HCT116 (cell line): ENCODE results near the gene ZNF18. TPM values are rescaled to one million over a fixed set of nuclear protein-coding genes. Genes with fewer than 3 reads are reported as not detected.

Source experiments
- ATAC-seq: fragments of 200-7000 bp; cut with Tn5 transposase; 2 replicates; pipeline ENCODE4 v1.9.1; 2020; ENCODE audit warnings: mild to moderate bottlenecking, moderate library complexity
- BruUV-seq: library from RNA; stranded (reverse); fragments of 400-500 nt; replicated peaks from 2 replicates; lab custom pipeline; 2021; lab: Mats Ljungman, UMichigan
- CTCF ChIA-PET: fragments of 300-600 bp; sonication (Branson Sonifier 250); formaldehyde crosslinking; loops from one replicate; lab custom pipeline; 2021; ENCODE audit warnings: antibody characterized with exemption; lab: Charles Lee
- POLR2A ChIA-PET: fragments of 300-600, 350-600 bp; sonication (Branson Sonifier 250); formaldehyde crosslinking; loops from one replicate; lab custom pipeline; 2021; ENCODE audit warnings: antibody characterized with exemption; lab: Charles Lee
- RAD21 ChIA-PET, 2 experiments: fragments of 300-600 bp; sonication (Branson Sonifier 250); formaldehyde crosslinking; loops; one replicate each; lab custom pipeline; 2023; ENCODE audit warnings: low total read pairs in 2 of 2; ENCODE audit not compliant: uncharacterized antibody in 2 of 2, unreplicated experiment in 2 of 2, low non-redundant PET in 1 of 2; lab: Charles Lee
- DNase-seq: peaks from one replicate; pipeline ENCODE4 v3.0.0-alpha.2; 2010; ENCODE audit warnings: low read depth, low spot score
- H2AFZ ChIP-seq: fragments of 200-600 bp; shearing (Covaris generic), sonication (generic); 2 replicates; pipeline ENCODE4 v1.6.1; 2017; ENCODE audit warnings: low read depth, mixed run types, mixed read lengths, antibody characterized with exemption, low read length; ENCODE audit not compliant: poor library complexity, severe bottlenecking
- H3K27ac ChIP-seq: 2 replicates; pipeline ENCODE4 v1.5.1; 2012; ENCODE audit warnings: low read depth, low read length
- H3K27me3 ChIP-seq: fragments of 200-600 bp; sonication (generic); 2 replicates; pipeline ENCODE4 v1.6.1; 2016; ENCODE audit warnings: mixed run types, low read length, mixed read lengths; ENCODE audit not compliant: insufficient read depth
- H3K36me3 ChIP-seq, 2 experiments: fragments of 200-500 bp in 1 of 2; fragments of 200-600 bp in 1 of 2; sonication (Bioruptor generic) in 1 of 2; sonication (generic) in 1 of 2; 2 replicates each; pipeline versions ENCODE4 v1.5.1 to v1.6.1; 2014 to 2016; ENCODE audit warnings: low read length in 2 of 2, inconsistent platforms in 1 of 2, mixed read lengths in 1 of 2, mixed run types in 1 of 2; ENCODE audit not compliant: insufficient read depth in 2 of 2, control insufficient read depth in 1 of 2
- H3K4me1 ChIP-seq, 2 experiments: fragments of 200-600 bp in 1 of 2; sonication (generic) in 1 of 2; 2 replicates each; pipeline versions ENCODE4 v1.5.1 to v1.6.1; 2012 to 2017; ENCODE audit warnings: low read length in 2 of 2, inconsistent platforms in 1 of 2, mild to moderate bottlenecking in 1 of 2, mixed read lengths in 1 of 2, mixed run types in 1 of 2, moderate library complexity in 1 of 2; ENCODE audit not compliant: insufficient read depth in 2 of 2, control insufficient read depth in 1 of 2
- H3K4me2 ChIP-seq: fragments of 200-600 bp; sonication (generic); 2 replicates; pipeline ENCODE4 v1.6.1; 2017; ENCODE audit warnings: mixed run types, low read length, mixed read lengths
- H3K4me3 ChIP-seq, 2 experiments: fragments of 200-600 bp in 1 of 2; sonication (generic) in 1 of 2; replicated peaks in 1 of 2; 2 replicates each; pipeline ENCODE4 v1.5.1; 2011 to 2016; ENCODE audit warnings: low read length in 2 of 2, control low read depth in 1 of 2, low read depth in 1 of 2, mild to moderate bottlenecking in 1 of 2, mixed read lengths in 1 of 2, mixed run types in 1 of 2
- H3K79me2 ChIP-seq: fragments of 200-600 bp; sonication (generic); 2 replicates; pipeline ENCODE4 v1.6.1; 2017; ENCODE audit warnings: mild to moderate bottlenecking, mixed run types, low read length, moderate library complexity, mixed read lengths; ENCODE audit not compliant: insufficient read depth
- H3K9ac ChIP-seq: fragments of 200-600 bp; sonication (generic); 2 replicates; pipeline ENCODE4 v1.6.1; 2016; ENCODE audit warnings: low read length, mixed read lengths
- H3K9me2 ChIP-seq: fragments of 200-600 bp; sonication (generic), shearing (Covaris generic); 2 replicates; pipeline ENCODE4 v1.6.1; 2017; ENCODE audit warnings: mixed run types, mild to moderate bottlenecking, moderate library complexity; ENCODE audit not compliant: insufficient read depth
- H3K9me3 ChIP-seq, 2 experiments: fragments of 200-500 bp in 1 of 2; fragments of 200-600 bp in 1 of 2; sonication (Bioruptor generic) in 1 of 2; sonication (generic) in 1 of 2; 2 replicates each; pipeline ENCODE4 v1.6.1; 2014 to 2017; ENCODE audit warnings: low read length in 2 of 2, mixed read lengths in 2 of 2, inconsistent platforms in 1 of 2, low read depth in 1 of 2, mild to moderate bottlenecking in 1 of 2, mixed run types in 1 of 2, moderate library complexity in 1 of 2; ENCODE audit not compliant: control insufficient read depth in 1 of 2, insufficient read depth in 1 of 2
- H4K20me1 ChIP-seq: fragments of 200-600 bp; sonication (generic), shearing (Covaris generic); 2 replicates; pipeline ENCODE4 v1.6.1; 2017; ENCODE audit warnings: mixed run types, mild to moderate bottlenecking, moderate library complexity; ENCODE audit not compliant: insufficient read depth
- CBX3 ChIP-seq: IDR thresholded peaks from 2 replicates; pipeline ENCODE4 v1.6.1; 2012; ENCODE audit warnings: low read depth
- CTCF ChIP-seq, 3 experiments: fragments of 200-600 bp in 1 of 3; sonication (generic) in 1 of 3; IDR thresholded peaks in 2 of 3; conservative IDR thresholded peaks in 1 of 3; 2 replicates each; pipeline ENCODE4 v1.5.1; 2012 to 2017; ENCODE audit warnings: low read depth in 2 of 3, low read length in 2 of 3, antibody characterized with exemption in 1 of 3, borderline replicate concordance in 1 of 3, control low read depth in 1 of 3, mild to moderate bottlenecking in 1 of 3, mixed read lengths in 1 of 3, mixed run types in 1 of 3, moderate library complexity in 1 of 3; ENCODE audit not compliant: insufficient read depth in 1 of 3
- EGR1 ChIP-seq: IDR thresholded peaks from 2 replicates; pipeline ENCODE4 v1.6.1; 2012; ENCODE audit warnings: low read depth
- EZH2phosphoT487 ChIP-seq: fragments of 200-600 bp; IDR thresholded peaks from 2 replicates; pipeline ENCODE4 v1.6.1; 2018; ENCODE audit warnings: antibody characterized with exemption, borderline replicate concordance
- JUND ChIP-seq: IDR thresholded peaks from 2 replicates; pipeline ENCODE4 v1.6.1; 2012
- MAX ChIP-seq: IDR thresholded peaks from 2 replicates; pipeline ENCODE4 v1.6.1; 2012
- RAD21 ChIP-seq: IDR thresholded peaks from 2 replicates; pipeline ENCODE4 v1.6.1; 2012; ENCODE audit warnings: low read depth, mild to moderate bottlenecking
- TCF7L2 ChIP-seq: IDR thresholded peaks from 2 replicates; pipeline ENCODE4 v1.7.0; 2011; ENCODE audit warnings: borderline replicate concordance, inconsistent platforms; ENCODE audit not compliant: insufficient read depth, insufficient read length; ENCODE audit errors: extremely low read depth
- YY1 ChIP-seq: IDR thresholded peaks from 2 replicates; pipeline ENCODE4 v1.6.1; 2011; ENCODE audit warnings: low read length, low read depth, moderate library complexity, mild to moderate bottlenecking; ENCODE audit not compliant: insufficient replicate concordance; ENCODE audit errors: extremely low read depth
- ZFX ChIP-seq: fragments of 450-650 bp; IDR thresholded peaks from 2 replicates; pipeline ENCODE4 v1.6.1; 2017
- intact Hi-C: fragments of 100-400 bp; cut with micrococcal nuclease; formaldehyde crosslinking; loops from 2 replicates; pipeline ENCODE4 v1.10.0; 2022
- total RNA-seq: library from RNA; stranded (reverse); gene quantifications from one replicate; pipeline ENCODE4 v1.2.1, GENCODE V29; 2021; ENCODE audit not compliant: unreplicated experiment

ZNF18 gene
- total RNA-seq, 1 experiment from 2014 or later, result 6.2 TPM

DNA sequence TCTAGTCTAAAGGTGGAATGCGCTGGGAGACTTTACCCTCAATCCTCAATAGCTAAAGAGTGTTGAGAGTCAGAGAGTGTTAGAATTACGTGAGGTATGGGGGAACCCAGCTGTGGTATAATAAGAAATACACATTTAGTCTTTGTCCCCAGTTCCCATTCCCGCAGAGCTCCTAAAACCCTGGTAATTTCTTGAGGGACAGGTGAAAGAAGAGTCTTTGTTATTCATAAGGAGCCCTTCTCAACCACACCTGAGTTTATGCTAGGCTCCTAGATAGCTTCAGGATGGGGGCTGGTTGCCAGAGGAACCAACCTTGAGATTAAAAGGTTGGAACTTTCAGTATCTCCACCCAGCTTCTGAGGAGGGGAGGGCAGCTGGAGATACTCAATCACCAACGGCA is 5.8 kb downstream of the ZNF18 start:
- no peaks in the 10 kb centered on the region for H3K4me1 ChIP-seq
- no peaks in the 10 kb centered on the region for H3K27me3 ChIP-seq
- H3K79me2 ChIP-seq, result peaks cover 3% of the 10 kb centered on the region; the same call in 1 of the 2 replicates
- no peaks in the 10 kb centered on the region for H3K9me2 ChIP-seq
- ATAC-seq (no peak), DNase-seq (no peak)
- POLR2A ChIA-PET, result no interaction called here
- H2AFZ ChIP-seq, result no peak overlapping the region
- RAD21 ChIA-PET, result no interaction called here
- no peak overlapping the region for H3K27ac ChIP-seq
- no TSS peak for BruUV-seq
- intact Hi-C loops, result no loop called here
- no peak overlapping the region for H3K4me2 ChIP-seq
- peaks cover 3 to 7% of the 10 kb centered on the region in 2 experiments; a peak in 2 of 4 replicates for H3K36me3 ChIP-seq
- TF ChIP-seq RAD21 (no peak), EGR1 (no peak), JUND (no peak), CTCF (IDR thresholded peaks at IDR 0.05 in 2 of 3, conservative IDR thresholded peaks at IDR 0.05 in 1 of 3; ENCODE audit: borderline replicate concordance in 1 of 3, insufficient read depth in 1 of 3, low read depth in 2 of 3, low read length in 2 of 3) (no peak), MAX (no peak)
- H3K4me3 ChIP-seq, result no peak overlapping the region
- no peaks in the 10 kb centered on the region for H3K9me3 ChIP-seq
- no peaks in the 10 kb centered on the region; the same call in 1 of the 2 replicates for H4K20me1 ChIP-seq
- CTCF ChIA-PET, result no interaction called here
- no peak overlapping the region for H3K9ac ChIP-seq

GRCh38 chr17:11990363-11990983 is 6.8 kb downstream of the ZNF18 start:
- intact Hi-C loops, result no loop called here
- POLR2A ChIA-PET, result no interaction called here
- DNase-seq, result no peak
- TF ChIP-seq YY1, result no peak
- TF ChIP-seq ZFX, result no peak
- TF ChIP-seq EZH2phosphoT487, result no peak
- no peak for TF ChIP-seq CBX3
- TF ChIP-seq TCF7L2, result no peak
- TF ChIP-seq CTCF (IDR thresholded peaks at IDR 0.05 in 2 of 3, conservative IDR thresholded peaks at IDR 0.05 in 1 of 3; ENCODE audit: borderline replicate concordance in 1 of 3, insufficient read depth in 1 of 3, low read depth in 2 of 3, low read length in 2 of 3), result no peak

More at GRCh38 chr17:11990363-11990983, 6.8 kb downstream of the ZNF18 start:
- H3K4me1 ChIP-seq, result no peaks in the 10 kb centered on the region
- no TSS peak for BruUV-seq
- H2AFZ ChIP-seq, result no peak overlapping the region
- no peak overlapping the region for H3K27ac ChIP-seq
- H3K9me3 ChIP-seq, result no peaks in the 10 kb centered on the region
- no peaks in the 10 kb centered on the region for H3K79me2 ChIP-seq
- no peak for ATAC-seq
- RAD21 ChIA-PET, result no interaction called here
- H3K4me2 ChIP-seq, result no peak overlapping the region
- peaks cover 3 to 7% of the 10 kb centered on the region in 2 experiments; a peak in 2 of 4 replicates for H3K36me3 ChIP-seq
- H3K27me3 ChIP-seq, result no peaks in the 10 kb centered on the region
- CTCF ChIA-PET, result interaction anchor here (1.4 kb wide), 1 partner anchor 1115 kb away, joined by 5 read pairs; no protein-coding TSS in a partner anchor
- no peaks in the 10 kb centered on the region; the same call in 1 of the 2 replicates for H4K20me1 ChIP-seq
- no peaks in the 10 kb centered on the region for H3K9me2 ChIP-seq
- no peak overlapping the region for H3K9ac ChIP-seq
- H3K4me3 ChIP-seq, result no peak overlapping the region
